DND-41 (cell line): ENCODE data around the gene SLC25A21.

Experiments
- CTCF ChIP-seq: IDR thresholded peaks from 2 replicates; pipeline ENCODE4 v1.5.1; 2012; ENCODE audit warnings: borderline replicate concordance, low read length, moderate library complexity, mild to moderate bottlenecking; ENCODE audit not compliant: poor library complexity, severe bottlenecking; ENCODE audit errors: extremely low read depth
- EZH2 ChIP-seq: IDR thresholded peaks from 3 replicates; pipeline ENCODE4 v1.6.1; 2012; ENCODE audit warnings: borderline replicate concordance, low read depth, mild to moderate bottlenecking, moderate library complexity, low read length, inconsistent platforms; ENCODE audit not compliant: severe bottlenecking

GRCh38 chr14:37018571-37019240 lies 153.7 kb downstream of the SLC25A21 start:
- no peak for TF ChIP-seq CTCF
- TF ChIP-seq EZH2: no peak
